Epithelial cell of prostate (primary cell): ENCODE results near the gene LRBA.
"Not testable (repeated sequence)": the region's sequence is repeated elsewhere in the genome, so short reads cannot be mapped to it uniquely, and the experiment has no call there.

Experiments
- DNase-seq: peaks from one replicate; pipeline ENCODE4 v3.0.0-alpha.2; 2011; ENCODE audit warnings: low read depth, low spot score
- H3K27ac ChIP-seq: fragments of 450-650 bp; 2 replicates; pipeline ENCODE4 v1.5.1; 2017; ENCODE audit warnings: mild to moderate bottlenecking

Gene LRBA

DNA sequence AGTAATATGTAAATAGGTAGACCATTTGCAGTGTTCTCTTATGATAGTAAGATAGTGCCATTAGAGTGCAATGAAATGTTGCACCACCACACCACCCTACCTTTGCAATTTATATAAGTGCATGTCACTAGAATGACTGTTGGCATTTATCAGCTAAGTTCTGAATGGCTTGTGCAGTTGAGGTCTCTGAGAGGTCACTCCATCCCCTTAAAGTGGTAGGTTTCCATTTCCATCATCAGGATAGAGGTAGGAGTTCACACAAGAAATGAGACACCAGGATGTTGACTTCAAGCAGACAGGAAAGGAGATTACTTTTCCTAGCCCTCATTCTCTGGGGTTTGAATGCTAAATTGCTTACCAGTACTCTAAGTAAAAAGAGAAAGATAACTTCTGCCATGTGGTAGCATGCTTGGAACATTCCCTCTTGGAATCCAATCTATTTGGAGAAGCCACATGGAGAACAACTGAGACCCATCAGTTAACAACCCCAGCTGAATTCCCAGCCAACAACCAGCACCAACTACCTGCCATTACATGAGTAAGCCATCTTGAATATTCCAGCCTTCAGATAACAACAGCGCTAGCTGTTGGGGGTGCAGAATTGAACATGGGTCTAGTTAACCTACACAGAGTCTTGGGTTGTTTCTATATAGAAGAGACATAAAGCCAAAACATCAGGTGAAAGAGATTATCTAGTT is 6.7 kb upstream of the LRBA start:
- H3K27ac ChIP-seq = no peak overlapping the region
- DNase-seq = no peak

DNA sequence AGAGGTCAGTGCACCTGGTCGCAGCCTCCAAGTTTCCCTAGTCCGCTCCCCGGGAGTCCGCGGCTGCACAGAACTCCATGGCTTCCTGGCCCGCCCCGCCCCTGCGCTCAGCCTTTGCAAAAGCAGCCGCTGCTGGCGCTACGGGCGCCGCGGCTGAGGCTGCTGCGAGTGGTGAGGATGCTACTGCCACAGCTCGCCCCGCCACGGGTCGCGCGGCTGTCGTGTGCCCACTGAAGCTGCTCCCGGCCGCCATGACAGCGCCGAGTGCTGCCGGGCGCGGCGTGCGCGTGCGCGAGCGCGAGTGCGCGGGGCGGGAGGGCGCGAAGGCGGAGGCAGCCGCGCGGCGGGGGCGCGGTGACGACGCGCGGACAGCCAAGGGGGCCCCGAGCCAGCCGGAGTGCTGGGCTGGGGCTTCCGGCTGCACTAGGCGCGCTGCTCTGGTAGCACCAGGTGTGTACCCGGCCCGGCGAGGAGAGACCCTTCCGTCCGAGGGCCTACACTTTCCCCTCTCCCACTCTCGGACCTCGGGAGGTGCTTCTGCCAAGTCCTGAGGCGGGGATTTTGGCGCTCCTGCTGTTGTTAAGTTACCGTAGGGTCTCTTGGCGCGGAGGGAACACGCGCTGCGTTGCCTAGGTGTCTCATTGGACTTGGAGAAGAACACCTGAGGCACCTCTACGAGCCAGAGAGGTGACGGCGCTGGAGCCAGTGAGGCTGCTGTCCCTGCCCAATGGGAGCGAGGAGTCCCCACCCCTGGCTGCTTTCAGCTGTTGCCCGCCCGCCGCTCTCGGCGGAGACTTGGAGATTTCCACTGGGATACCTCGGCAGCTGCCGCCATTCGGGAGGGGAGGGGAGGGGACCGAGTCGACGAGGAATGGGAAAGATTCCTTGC is 619 bp upstream of the LRBA start:
- peak overlapping the region; percentile 97 for H3K27ac ChIP-seq
- DNase-seq = peak; percentile 56

- no peak for DNase-seq
- H3K27ac ChIP-seq = peak overlapping the region; percentile 97
Measured at GRCh38 chr4:151013944-151014343, 1.1 kb downstream of the LRBA start.

- peak overlapping the region; percentile 97 for H3K27ac ChIP-seq
- no peak for DNase-seq
Measured at GRCh38 chr4:151013491-151013890, 1.6 kb downstream of the LRBA start.

DNA sequence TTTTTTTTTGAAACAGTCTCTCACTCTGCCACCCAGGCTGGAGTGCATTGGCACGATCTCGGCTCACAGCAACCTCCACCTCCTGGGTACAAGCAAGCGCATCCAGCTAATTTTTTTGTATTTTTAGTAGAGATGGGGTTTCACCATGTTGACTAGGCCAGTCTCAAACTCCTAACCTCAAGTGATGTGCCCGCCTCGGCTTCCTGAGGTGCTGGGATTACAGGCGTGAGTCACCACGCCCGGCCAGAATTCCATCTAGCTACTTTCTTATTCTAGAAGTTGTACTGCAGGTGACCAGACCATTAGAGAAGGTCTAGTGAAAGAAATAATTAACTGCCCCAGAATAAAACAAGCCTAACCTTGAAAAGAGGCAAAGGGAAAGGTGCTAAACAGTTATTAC is 2.3 kb downstream of the LRBA start:
- peak overlapping the region; percentile 97 for H3K27ac ChIP-seq
- peak; percentile 5 for DNase-seq

- peak overlapping the region; percentile 97 for H3K27ac ChIP-seq
- no peak for DNase-seq
Measured at GRCh38 chr4:151012376-151012775, 2.7 kb downstream of the LRBA start.

GRCh38 chr4:151004222-151004621 is 10.9 kb downstream of the LRBA start:
- peak; percentile 72 for DNase-seq
- H3K27ac ChIP-seq = peak overlapping the region; percentile 91

DNA sequence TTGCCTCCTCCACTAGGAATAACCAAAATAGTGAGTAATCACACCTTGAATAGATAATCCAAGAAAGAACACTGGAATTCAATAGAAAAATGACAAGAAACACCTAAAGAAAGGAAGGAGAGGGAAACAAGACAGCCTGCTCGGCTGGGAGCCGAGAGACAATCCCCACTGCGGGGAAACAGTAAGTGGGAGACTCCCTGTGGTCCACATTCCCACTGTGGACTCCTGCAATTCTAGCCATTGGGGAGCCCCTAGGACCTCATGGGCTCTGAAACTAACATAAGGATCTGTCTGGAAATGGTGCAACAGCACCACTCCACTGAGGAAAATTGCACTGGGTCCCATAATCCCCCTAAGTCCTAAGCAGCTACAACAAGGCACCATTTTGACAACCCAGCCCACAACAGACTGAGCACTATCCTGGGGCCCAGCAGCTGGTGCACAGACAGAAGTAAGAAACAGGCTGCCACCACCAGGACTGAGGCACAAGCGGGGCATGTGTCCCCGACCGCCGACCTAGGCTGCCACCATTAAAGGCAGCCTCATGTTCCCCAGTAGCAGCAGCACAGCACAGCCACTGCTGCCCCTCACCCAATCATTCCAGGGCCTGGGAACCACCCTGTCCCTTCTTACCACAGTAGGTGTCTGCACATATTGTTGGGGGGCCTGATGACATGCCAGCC is 14.2 kb downstream of the LRBA start:
- H3K27ac ChIP-seq = no peak overlapping the region
- no peak for DNase-seq

DNA sequence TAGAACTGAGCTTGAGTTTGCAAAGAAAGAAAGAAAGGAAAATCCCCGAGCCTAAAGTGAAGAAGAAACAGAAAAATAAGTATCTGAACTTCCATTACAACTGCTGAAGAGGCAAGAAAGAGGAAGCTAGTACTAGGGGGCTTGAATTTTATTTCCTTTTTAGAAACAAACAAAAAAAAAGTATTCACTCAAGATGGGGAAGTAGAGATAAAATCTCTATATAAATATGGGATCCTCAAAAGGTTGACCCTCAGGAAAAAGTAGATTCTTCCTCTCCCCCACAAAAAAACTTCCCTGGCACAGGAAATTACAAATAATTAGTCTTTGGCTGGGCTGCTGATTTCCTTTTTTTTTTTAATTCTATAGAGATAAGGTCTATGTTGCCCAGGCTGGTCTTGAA is 16.0 kb downstream of the LRBA start:
- DNase-seq = no peak
- H3K27ac ChIP-seq = no peak overlapping the region

- H3K27ac ChIP-seq = peak overlapping the region; percentile 32
- no peak for DNase-seq
Measured at GRCh38 chr4:150997141-150997540, 17.9 kb downstream of the LRBA start.

GRCh38 chr4:150994721-150995120 is 20.4 kb downstream of the LRBA start:
- DNase-seq = no peak

DNA sequence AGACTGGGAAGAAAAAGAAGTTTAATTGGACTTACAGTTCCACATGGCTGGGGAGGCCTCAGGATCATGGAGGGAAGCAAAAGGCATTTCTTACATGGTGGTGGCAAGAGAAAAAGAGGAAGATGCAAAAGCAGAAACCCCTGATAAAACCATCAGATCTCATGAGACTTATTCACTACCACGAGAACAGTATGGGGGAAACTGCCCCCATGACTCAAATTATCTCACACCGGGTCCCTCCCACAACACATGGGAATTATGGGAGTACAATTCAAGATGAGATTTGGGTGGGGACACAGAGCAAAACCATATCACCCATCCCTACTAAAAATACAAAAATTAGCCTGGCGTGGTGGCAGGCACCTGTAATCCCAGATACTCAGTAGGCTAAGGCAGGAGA is 21.5 kb downstream of the LRBA start:
- not testable (repeated sequence) for DNase-seq, H3K27ac ChIP-seq

More at GRCh38 chr4:150994721-150995120, 20.4 kb downstream of the LRBA start:
- H3K27ac ChIP-seq = no peak overlapping the region

DNA sequence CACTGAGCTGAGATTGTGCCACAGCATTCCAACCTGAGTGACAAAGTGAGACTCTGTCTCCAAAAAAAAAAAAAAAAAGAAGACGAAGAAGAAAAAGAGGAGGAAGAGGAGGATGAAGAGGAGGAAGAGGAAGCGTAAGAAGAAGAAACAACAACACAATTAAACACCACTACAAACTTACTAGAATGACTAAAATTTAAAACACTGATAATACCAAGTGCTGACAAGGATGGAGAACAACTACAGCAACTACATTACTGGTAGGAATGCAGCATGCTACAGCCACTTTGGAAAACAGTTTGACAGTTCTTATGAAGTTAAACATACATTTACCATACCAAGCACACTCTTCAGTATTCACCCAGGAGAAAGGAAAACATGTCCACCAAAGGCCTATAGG is 24.1 kb downstream of the LRBA start:
- no peak for DNase-seq
- H3K27ac ChIP-seq = no peak overlapping the region

DNA sequence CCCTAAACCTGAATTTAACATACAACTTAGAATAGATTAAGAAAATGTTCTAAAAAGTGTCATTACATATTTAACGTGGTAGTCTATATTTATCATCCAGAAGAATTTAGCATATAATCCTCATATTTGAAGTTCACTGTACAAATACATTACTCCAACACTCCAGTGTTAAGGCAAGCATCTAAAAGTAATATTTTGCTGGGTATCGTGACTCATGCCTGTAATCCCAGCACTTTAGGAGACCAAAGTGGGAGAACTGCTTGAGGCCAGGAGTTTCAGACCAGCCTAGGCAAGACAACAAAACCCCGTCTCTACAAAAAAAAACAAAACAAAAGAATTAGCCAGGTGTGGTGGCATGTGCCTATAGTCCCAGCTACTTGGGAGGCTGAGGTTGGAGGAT is 24.8 kb downstream of the LRBA start:
- no peak for DNase-seq
- no peak overlapping the region for H3K27ac ChIP-seq

DNA sequence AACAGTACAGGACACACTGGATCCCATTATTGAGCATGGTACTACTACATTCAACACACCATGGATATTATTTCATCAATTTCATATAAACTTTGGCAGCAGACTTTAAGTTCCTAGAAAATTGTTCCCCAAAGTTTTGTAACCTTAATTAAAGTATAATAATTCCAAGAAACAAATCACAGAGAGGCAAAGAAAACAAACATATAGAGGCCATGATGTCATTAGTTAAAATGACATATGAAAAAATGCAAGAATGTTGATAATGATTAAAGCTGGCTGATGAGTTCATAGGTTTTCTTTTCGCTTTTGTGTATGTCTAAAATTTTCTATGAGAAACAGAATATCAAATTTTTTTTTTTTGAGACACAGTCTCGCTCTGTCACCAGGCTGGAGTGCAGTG is 26.8 kb downstream of the LRBA start:
- DNase-seq = no peak
- H3K27ac ChIP-seq = no peak overlapping the region

DNA sequence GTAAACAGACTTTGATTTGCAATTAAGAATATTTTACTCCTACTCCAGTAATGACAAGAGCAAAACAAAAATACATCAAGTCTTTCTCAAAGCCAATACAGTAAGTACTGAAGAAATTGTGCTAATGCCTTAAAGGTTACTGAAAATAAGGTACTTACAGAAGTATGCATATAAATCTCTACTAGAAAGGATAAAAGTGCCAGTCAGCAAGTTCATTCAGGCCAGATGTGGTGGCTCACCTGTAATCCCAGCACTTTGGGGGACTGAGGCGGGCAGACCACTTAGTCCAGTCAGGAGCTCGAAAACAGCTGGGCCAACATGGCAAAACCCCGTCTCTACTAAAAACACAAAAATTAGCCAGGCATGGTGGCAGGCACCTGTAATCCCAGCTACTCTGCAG is 27.9 kb downstream of the LRBA start:
- H3K27ac ChIP-seq = no peak overlapping the region
- no peak for DNase-seq

DNA sequence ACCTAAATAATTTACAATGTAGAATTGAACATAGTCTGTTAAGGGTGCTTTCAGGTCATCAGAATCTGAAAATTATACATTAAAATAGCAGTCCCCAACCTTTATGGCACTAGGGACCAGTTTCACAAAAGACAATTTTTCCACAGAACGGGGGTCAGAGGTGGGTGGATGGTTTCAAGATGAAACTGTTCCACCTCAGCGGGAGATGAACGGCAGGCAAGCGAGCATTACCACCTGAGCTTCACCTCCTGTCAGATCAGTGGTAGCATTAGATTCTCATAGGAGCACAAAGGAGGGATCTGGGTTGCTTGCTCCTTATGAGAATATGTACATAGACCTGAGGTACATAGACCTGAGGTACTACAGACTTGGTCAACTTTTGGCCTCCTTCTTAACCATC is 29.0 kb downstream of the LRBA start:
- H3K27ac ChIP-seq = no peak overlapping the region
- no peak for DNase-seq

GRCh38 chr4:150983851-150984250 is 31.2 kb downstream of the LRBA start:
- no peak for DNase-seq
- no peak overlapping the region for H3K27ac ChIP-seq

- H3K27ac ChIP-seq = no peak overlapping the region
Measured at GRCh38 chr4:150982557-150983233, 32.4 kb downstream of the LRBA start.

GRCh38 chr4:150978738-150979575 is 36.1 kb downstream of the LRBA start:
- no peak for DNase-seq
- H3K27ac ChIP-seq = no peak overlapping the region

More at GRCh38 chr4:150982557-150983233, 32.4 kb downstream of the LRBA start:
- DNase-seq = no peak
